ENCODE results near the gene SESN2. TPM values are rescaled to one million over a fixed set of nuclear protein-coding genes. Genes with fewer than 3 reads are reported as not detected.

SESN2 gene
- total RNA-seq, 4 donors from 2014 or later: 7.5 to 16.4 (median 11.9) TPM

GRCh38 chr1:28328228-28328648 is 68.9 kb downstream of the SESN2 start:
- no peak for DNase-seq (ENCODE audit: extremely low spot score)
- no peaks in the 10 kb centered on the region for H3K9me3 ChIP-seq
- TF ChIP-seq POLR2AphosphoS5 (IDR thresholded peaks at IDR 0.05): no peak
- no peak for TF ChIP-seq POLR2A (IDR thresholded peaks at IDR 0.05; ENCODE audit: low read depth)
- WGBS: 71% methylated on average over 16 of the region's 16 CpGs
- intact Hi-C loops (cut with DNase I): loop anchor here (5.0 kb wide), 2 partner anchors 66 to 81 kb away; no protein-coding TSS in a partner anchor
- peaks cover 13 to 27% (median 21%) of the 10 kb centered on the region in 4 donors for H3K36me3 ChIP-seq
- H3K4me3 ChIP-seq: peak overlapping the region; percentile 61 to 69 (median 64)
- H3K27ac ChIP-seq (replicated peaks in 1 of 4): peak overlapping the region; percentile 80 to 90 (median 83)
- no peaks in the 10 kb centered on the region for H3K27me3 ChIP-seq
- peaks cover 15 to 25% (median 21%) of the 10 kb centered on the region in 4 donors for H3K4me1 ChIP-seq

GRCh38 chr1:28329395-28330153 is 70.3 kb downstream of the SESN2 start:
- Histone ChIP-seq H3K4me3 (peak overlapping the region; percentile 61 to 69 (median 64)), H3K27me3 (no peaks in the 10 kb centered on the region), H3K27ac (replicated peaks in 1 of 4) (peak overlapping the region; percentile 80 to 90 (median 83)), H3K9me3 (no peaks in the 10 kb centered on the region), H3K4me1 (peaks cover 15 to 25% (median 21%) of the 10 kb centered on the region in 4 donors), H3K36me3 (peaks cover 23 to 41% (median 35%) of the 10 kb centered on the region in 4 donors)
- intact Hi-C loops (cut with DNase I): loop anchor here (5.0 kb wide), 2 partner anchors 67 to 82 kb away; no protein-coding TSS in a partner anchor
- no peak for TF ChIP-seq POLR2AphosphoS5 (IDR thresholded peaks at IDR 0.05)
- TF ChIP-seq EP300 (IDR thresholded peaks at IDR 0.05): no peak
- no peak for TF ChIP-seq CTCF (IDR thresholded peaks at IDR 0.05)
- TF ChIP-seq POLR2A (IDR thresholded peaks at IDR 0.05; ENCODE audit: low read depth): no peak
- no peak for DNase-seq (ENCODE audit: extremely low spot score)
- WGBS: 41% methylated on average over 28 of the region's 29 CpGs

Other genes starting within 250 kb of the SESN2 start
- 10 to 100 TPM in 1 of 4 donors, 1 to 10 TPM in 3; 8.2 to 11.9 (median 8.7) TPM for gene EYA3, start 170.9 kb upstream of the SESN2 start, total RNA-seq
- gene PTAFR, start 82.8 kb upstream of the SESN2 start, total RNA-seq: 1 to 10 TPM; 4.6 to 8.1 (median 6.8) TPM
- gene DNAJC8, start 26.5 kb upstream of the SESN2 start, total RNA-seq: 10 to 100 TPM; 60.9 to 83.0 (median 73.0) TPM
- 100 to 1,000 TPM; 125 to 174 (median 126) TPM for gene ATP5IF1, start 23.4 kb upstream of the SESN2 start, total RNA-seq
- 10 to 100 TPM in 3 of 4 donors, 1 to 10 TPM in 1; 8.0 to 14.5 (median 12.9) TPM for gene MED18, start 69.5 kb downstream of the SESN2 start, total RNA-seq
- gene PHACTR4, start 110.2 kb downstream of the SESN2 start, total RNA-seq: 10 to 100 TPM; 21.0 to 32.4 (median 27.7) TPM
- 10 to 100 TPM in 2 of 4 donors, 1 to 10 TPM in 2; 8.3 to 17.1 (median 11.3) TPM for gene RCC1, start 246.5 kb downstream of the SESN2 start, total RNA-seq

Data from esophagus muscularis mucosa (tissue), 4 donors.